Motor neuron (in vitro differentiated cells): ENCODE results near the gene FNDC3B. TPM values are rescaled to one million over a fixed set of nuclear protein-coding genes. Genes with fewer than 3 reads are reported as not detected.

Experiments used
- ATAC-seq, 8 experiments: fragments of 200-7000 bp; cut with Tn5 transposase; replicated peaks in 6 of 8; 2 replicates each; pipeline ENCODE4 v1.8.0; 2021; ENCODE audit warnings: mild to moderate bottlenecking in 8 of 8, moderate library complexity in 8 of 8
- H3K27ac ChIP-seq, 2 donors: fragments of 250-450 bp; sonication (Bioruptor Pico); 2 replicates each; pipeline ENCODE4 v1.9.0; 2021; ENCODE audit warnings: antibody characterized with exemption in 2 of 2, mild to moderate bottlenecking in 2 of 2, moderate library complexity in 1 of 2
- H3K4me1 ChIP-seq, 2 donors: fragments of 250-450 bp; sonication (Bioruptor Pico); replicated peaks in 1 of 2; 2 replicates each; pipeline ENCODE4 v1.6.1; 2021; ENCODE audit warnings: antibody characterized with exemption in 2 of 2, mild to moderate bottlenecking in 2 of 2, moderate library complexity in 1 of 2
- H3K4me3 ChIP-seq, 5 donors: fragments of 250-450 bp; sonication (Bioruptor Pico); 2 replicates each; pipeline ENCODE4 v1.9.0; 2021; ENCODE audit warnings: antibody characterized with exemption in 5 of 5, mild to moderate bottlenecking in 5 of 5, moderate library complexity in 4 of 5
- WGBS, 10 experiments: fragments of 450-650 bp; shearing (Covaris generic); methylation state at CpG; one replicate each; pipeline ENCODE4 v1.0.0; 2022; 5-methylcytosine and 5-hydroxymethylcytosine counted together
- in situ Hi-C, 9 experiments: fragments of 400-800 bp; cut with MboI; loops; one replicate each; pipeline ENCODE4 v1.15.0; 2021; ENCODE audit warnings: low sequenced_read_pairs in 9 of 9, low pct_unique_long_range_greater_than_20kb in 2 of 9; ENCODE audit not compliant: unreplicated experiment in 9 of 9
- total RNA-seq, 8 experiments: library from RNA; unstranded; fragments of 300-600 nt; gene quantifications; 2 replicates each; pipeline versions ENCODE4 v1.2.3 to v1.2.4, GENCODE V29; 2022

The FNDC3B gene
- total RNA-seq, 8 experiments from 2014 or later: 12.4 to 77.0 (median 36.6) TPM

GRCh38 chr3:172309741-172310427 lies 270.5 kb downstream of the FNDC3B start:
- in situ Hi-C loops: no loop called here
- WGBS, 10 experiments: 60 to 100% (median 94%) methylated on average over 1 to 6 of the region's 7 CpGs; no CpG with 5 or more reads in 1 of the 10 experiments
- no peak overlapping the region for H3K27ac ChIP-seq
- H3K4me3 ChIP-seq: no peak overlapping the region
- H3K4me1 ChIP-seq: no peaks in the 10 kb centered on the region
- no peak for ATAC-seq

- WGBS, 10 experiments: 94 to 100% (median 100%) methylated on average over 1 to 3 of the region's 3 CpGs; no CpG with 5 or more reads in 3 of the 10 experiments
- in situ Hi-C loops: no loop called here
- H3K4me3 ChIP-seq: no peak overlapping the region
- no peak overlapping the region for H3K27ac ChIP-seq
- no peaks in the 10 kb centered on the region for H3K4me1 ChIP-seq
- ATAC-seq: no peak
Observed at GRCh38 chr3:172310428-172310760, 271.0 kb downstream of the FNDC3B start.

GRCh38 chr3:172311217-172311616 lies 271.8 kb downstream of the FNDC3B start:
- WGBS, 10 experiments: 90 to 100% (median 100%) methylated on average over 1 to 7 of the region's 8 CpGs; no CpG with 5 or more reads in 1 of the 10 experiments
- no peak overlapping the region for H3K4me3 ChIP-seq
- no peak overlapping the region for H3K27ac ChIP-seq
- in situ Hi-C loops: no loop called here
- no peaks in the 10 kb centered on the region for H3K4me1 ChIP-seq
- ATAC-seq: no peak

- in situ Hi-C loops: no loop called here
- 18 to 100% (median 87%) methylated on average over 2 to 6 of the region's 6 CpGs; no CpG with 5 or more reads in 1 of the 10 experiments for WGBS, 10 experiments
- ATAC-seq: no peak
- Histone ChIP-seq H3K27ac (no peak overlapping the region), H3K4me1 (no peaks in the 10 kb centered on the region), H3K4me3 (no peak overlapping the region)
Observed at GRCh38 chr3:172312001-172312400, 272.6 kb downstream of the FNDC3B start.

- in situ Hi-C loops: no loop called here
- no peak overlapping the region for H3K4me3 ChIP-seq
- H3K4me1 ChIP-seq: peaks cover under 1 to 2% of the 10 kb centered on the region in 2 donors
- 83 to 100% (median 88%) methylated on average over 1 to 5 of the region's 5 CpGs; no CpG with 5 or more reads in 1 of the 10 experiments for WGBS, 10 experiments
- no peak overlapping the region for H3K27ac ChIP-seq
- no peak for ATAC-seq
Observed at GRCh38 chr3:172312711-172313110, 273.3 kb downstream of the FNDC3B start.

GRCh38 chr3:172313671-172314070 lies 274.3 kb downstream of the FNDC3B start:
- 67 to 100% (median 95%) methylated on average over 1 to 3 of the region's 3 CpGs for WGBS, 10 experiments
- no peak for ATAC-seq
- in situ Hi-C loops: no loop called here
- Histone ChIP-seq H3K4me3 (no peak overlapping the region), H3K4me1 (peaks cover 6 to 11% of the 10 kb centered on the region in 2 donors), H3K27ac (no peak overlapping the region)

GRCh38 chr3:172314591-172315160 lies 275.3 kb downstream of the FNDC3B start:
- Histone ChIP-seq H3K4me3 (no peak overlapping the region), H3K27ac (no peak overlapping the region), H3K4me1 (peaks cover 6 to 12% of the 10 kb centered on the region in 2 donors)
- in situ Hi-C loops: no loop called here
- ATAC-seq: no peak
- WGBS, 10 experiments: 89 to 100% (median 97%) methylated on average over 1 to 8 of the region's 8 CpGs; no CpG with 5 or more reads in 1 of the 10 experiments

- in situ Hi-C loops: no loop called here
- peak in 2 of 8 experiments; percentile 7 to 32 for ATAC-seq
- H3K4me3 ChIP-seq: no peak overlapping the region
- H3K27ac ChIP-seq: no peak overlapping the region
- peaks cover 6 to 12% of the 10 kb centered on the region in 2 donors for H3K4me1 ChIP-seq
- WGBS, 10 experiments: 59 to 100% (median 86%) methylated on average over 2 to 8 of the region's 11 CpGs
Observed at GRCh38 chr3:172315401-172316091, 276.2 kb downstream of the FNDC3B start.

GRCh38 chr3:172316758-172317157 lies 277.4 kb downstream of the FNDC3B start:
- H3K4me3 ChIP-seq: no peak overlapping the region

GRCh38 chr3:172317481-172317880 lies 278.1 kb downstream of the FNDC3B start:
- in situ Hi-C loops: no loop called here
- 50 to 100% (median 93%) methylated on average over 1 to 8 of the region's 8 CpGs; no CpG with 5 or more reads in 1 of the 10 experiments for WGBS, 10 experiments
- peaks cover 6 to 12% of the 10 kb centered on the region in 2 donors for H3K4me1 ChIP-seq

More at GRCh38 chr3:172316758-172317157, 277.4 kb downstream of the FNDC3B start:
- peaks cover 6 to 12% of the 10 kb centered on the region in 2 donors for H3K4me1 ChIP-seq
- no peak overlapping the region for H3K27ac ChIP-seq
- ATAC-seq: no peak
- 88 to 100% (median 100%) methylated on average over 1 to 4 of the region's 4 CpGs for WGBS, 10 experiments
- in situ Hi-C loops: no loop called here

GRCh38 chr3:172317984-172318383 lies 278.6 kb downstream of the FNDC3B start:
- peak; percentile 36 to 91 (median 58) for ATAC-seq
- Histone ChIP-seq H3K4me3 (no peak overlapping the region), H3K4me1 (peaks cover 6 to 12% of the 10 kb centered on the region in 2 donors), H3K27ac (peak overlapping the region in 1 of 2 donors; percentile 46)
- WGBS, 10 experiments: 0 to 75% (median 27%) methylated on average over 1 of the region's 1 CpG; no CpG with 5 or more reads in 5 of the 10 experiments
- in situ Hi-C loops: no loop called here

More at GRCh38 chr3:172317481-172317880, 278.1 kb downstream of the FNDC3B start:
- no peak for ATAC-seq
- H3K4me3 ChIP-seq: no peak overlapping the region
- H3K27ac ChIP-seq: no peak overlapping the region

GRCh38 chr3:172319595-172319994 lies 280.2 kb downstream of the FNDC3B start:
- H3K4me3 ChIP-seq: no peak overlapping the region
- in situ Hi-C loops: no loop called here
- WGBS, 10 experiments: 40 to 100% (median 95%) methylated on average over 1 to 7 of the region's 8 CpGs; no CpG with 5 or more reads in 1 of the 10 experiments
- H3K4me1 ChIP-seq: peaks cover 6 to 12% of the 10 kb centered on the region in 2 donors
- no peak overlapping the region for H3K27ac ChIP-seq
- ATAC-seq: peak in 1 of 8 experiments; percentile 45

GRCh38 chr3:172320468-172320867 lies 281.1 kb downstream of the FNDC3B start:
- WGBS, 10 experiments: 10 to 100% (median 92%) methylated on average over 1 to 2 of the region's 2 CpGs; no CpG with 5 or more reads in 1 of the 10 experiments
- ATAC-seq: no peak
- no peak overlapping the region for H3K27ac ChIP-seq
- in situ Hi-C loops: no loop called here
- H3K4me3 ChIP-seq: no peak overlapping the region
- H3K4me1 ChIP-seq: peaks cover 6 to 12% of the 10 kb centered on the region in 2 donors
